PFSK-1 (cell line): ENCODE measurements around the gene PRDX4.

Source experiments
- POLR2AphosphoS5 ChIP-seq: IDR thresholded peaks from 2 replicates; pipeline ENCODE4 v1.6.1; 2012; ENCODE audit warnings: low read depth, mild to moderate bottlenecking, control low read depth, low read length, moderate library complexity
- TF ChIP-seq, protein P1 (sequence below), 2 experiments: IDR thresholded peaks; 2 replicates each; pipeline versions ENCODE4 v1.6.1 to v1.8.0; 2011 to 2012; ENCODE audit warnings: low read depth in 2 of 2, low read length in 2 of 2, control low read depth in 1 of 2, inconsistent platforms in 1 of 2, mild to moderate bottlenecking in 1 of 2, moderate library complexity in 1 of 2; ENCODE audit not compliant: insufficient read depth in 1 of 2

DNA sequence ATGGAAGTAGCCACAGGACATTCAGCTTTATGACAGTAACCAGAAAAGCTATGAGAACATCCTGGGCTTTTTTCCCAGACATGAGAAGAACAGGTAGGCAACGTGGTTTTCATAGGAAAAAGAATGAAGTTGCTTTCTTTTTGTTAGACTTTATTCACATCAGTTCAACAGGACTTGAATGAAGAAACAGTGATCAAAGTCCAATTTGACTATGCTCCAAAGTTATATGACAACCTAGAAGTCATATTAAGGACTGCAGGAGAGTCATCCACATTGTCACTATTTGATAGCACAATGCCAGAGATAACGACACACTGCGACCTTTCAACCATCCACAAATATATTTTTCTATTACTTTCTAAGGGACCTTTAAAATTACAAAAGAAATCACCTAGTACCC lies 39.2 kb upstream of the PRDX4 start:
- TF ChIP-seq POLR2AphosphoS5 = no peak
- TF ChIP-seq, protein P1, sequence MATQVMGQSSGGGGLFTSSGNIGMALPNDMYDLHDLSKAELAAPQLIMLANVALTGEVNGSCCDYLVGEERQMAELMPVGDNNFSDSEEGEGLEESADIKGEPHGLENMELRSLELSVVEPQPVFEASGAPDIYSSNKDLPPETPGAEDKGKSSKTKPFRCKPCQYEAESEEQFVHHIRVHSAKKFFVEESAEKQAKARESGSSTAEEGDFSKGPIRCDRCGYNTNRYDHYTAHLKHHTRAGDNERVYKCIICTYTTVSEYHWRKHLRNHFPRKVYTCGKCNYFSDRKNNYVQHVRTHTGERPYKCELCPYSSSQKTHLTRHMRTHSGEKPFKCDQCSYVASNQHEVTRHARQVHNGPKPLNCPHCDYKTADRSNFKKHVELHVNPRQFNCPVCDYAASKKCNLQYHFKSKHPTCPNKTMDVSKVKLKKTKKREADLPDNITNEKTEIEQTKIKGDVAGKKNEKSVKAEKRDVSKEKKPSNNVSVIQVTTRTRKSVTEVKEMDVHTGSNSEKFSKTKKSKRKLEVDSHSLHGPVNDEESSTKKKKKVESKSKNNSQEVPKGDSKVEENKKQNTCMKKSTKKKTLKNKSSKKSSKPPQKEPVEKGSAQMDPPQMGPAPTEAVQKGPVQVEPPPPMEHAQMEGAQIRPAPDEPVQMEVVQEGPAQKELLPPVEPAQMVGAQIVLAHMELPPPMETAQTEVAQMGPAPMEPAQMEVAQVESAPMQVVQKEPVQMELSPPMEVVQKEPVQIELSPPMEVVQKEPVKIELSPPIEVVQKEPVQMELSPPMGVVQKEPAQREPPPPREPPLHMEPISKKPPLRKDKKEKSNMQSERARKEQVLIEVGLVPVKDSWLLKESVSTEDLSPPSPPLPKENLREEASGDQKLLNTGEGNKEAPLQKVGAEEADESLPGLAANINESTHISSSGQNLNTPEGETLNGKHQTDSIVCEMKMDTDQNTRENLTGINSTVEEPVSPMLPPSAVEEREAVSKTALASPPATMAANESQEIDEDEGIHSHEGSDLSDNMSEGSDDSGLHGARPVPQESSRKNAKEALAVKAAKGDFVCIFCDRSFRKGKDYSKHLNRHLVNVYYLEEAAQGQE (IDR thresholded peaks at IDR 0.05; ENCODE audit: insufficient read depth in 1 of 2, low read depth in 2 of 2, low read length in 2 of 2) = no peak
